COR-L47 (cell line): Measurements from ENCODE around the gene TNIK.
"Not testable (repeated sequence)": the region's sequence is repeated elsewhere in the genome, so short reads cannot be mapped to it uniquely, and the experiment has no call there.

Experiments
- DNase-seq: peaks from one replicate; lab custom pipeline; 2025; lab: John Stamatoyannopoulos, UW

Gene TNIK

DNA sequence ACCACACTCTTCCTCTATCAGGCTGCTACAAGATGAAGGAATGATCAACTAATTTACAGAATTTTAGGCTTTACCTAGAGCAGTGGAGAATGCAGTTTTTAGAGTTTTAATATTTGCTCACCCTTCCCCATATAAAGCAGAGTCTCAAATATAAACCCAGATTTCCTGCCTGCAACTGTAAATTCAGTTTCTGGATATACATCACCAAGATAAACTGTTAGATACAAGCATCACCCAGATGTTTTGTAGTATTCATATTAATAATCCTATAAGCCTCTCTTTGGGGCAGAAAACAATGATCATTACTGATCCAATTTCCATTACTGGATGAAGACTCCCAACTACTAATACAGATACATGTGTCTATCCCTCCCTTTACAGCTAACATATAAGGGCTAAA lies 205.9 kb downstream of the TNIK start:
- DNase-seq: no peak

DNA sequence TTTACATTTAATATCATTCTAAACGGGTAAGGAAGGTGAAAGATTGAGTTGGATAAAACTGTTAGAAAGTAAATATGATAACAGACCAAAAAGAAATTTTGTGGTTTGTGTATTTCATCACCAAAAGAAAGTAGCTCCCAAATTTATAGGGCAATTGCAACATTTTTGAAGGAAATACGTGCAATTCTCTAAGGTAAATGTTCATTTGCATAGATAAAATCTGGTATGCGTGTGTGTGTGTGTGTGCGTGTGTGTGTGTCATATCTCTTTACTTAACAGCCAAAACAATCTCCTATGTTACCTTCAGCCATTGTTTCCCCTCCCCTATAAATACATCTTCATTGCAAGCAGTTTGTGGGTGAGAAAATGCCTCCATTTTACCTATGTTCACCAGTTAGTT lies 208.4 kb downstream of the TNIK start:
- no peak for DNase-seq

DNA sequence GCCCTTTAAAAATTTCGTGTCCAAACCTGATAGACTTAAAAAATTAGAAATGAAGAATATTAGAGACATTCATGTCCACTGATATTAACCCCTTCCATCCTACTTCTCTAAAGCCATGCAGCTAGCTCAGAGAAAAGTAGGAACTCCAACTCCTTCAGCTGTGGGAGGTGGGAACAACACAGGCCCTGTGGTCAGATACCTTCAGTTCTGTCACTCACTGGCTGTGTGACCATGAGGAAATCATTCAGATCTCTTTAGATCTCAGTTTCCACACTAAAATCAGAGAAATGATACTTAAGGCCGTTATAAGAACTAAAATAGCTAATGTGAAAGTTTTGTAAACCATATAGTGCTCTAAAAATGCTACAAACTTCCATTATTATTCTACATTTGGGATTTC lies 209.8 kb downstream of the TNIK start:
- no peak for DNase-seq

DNA sequence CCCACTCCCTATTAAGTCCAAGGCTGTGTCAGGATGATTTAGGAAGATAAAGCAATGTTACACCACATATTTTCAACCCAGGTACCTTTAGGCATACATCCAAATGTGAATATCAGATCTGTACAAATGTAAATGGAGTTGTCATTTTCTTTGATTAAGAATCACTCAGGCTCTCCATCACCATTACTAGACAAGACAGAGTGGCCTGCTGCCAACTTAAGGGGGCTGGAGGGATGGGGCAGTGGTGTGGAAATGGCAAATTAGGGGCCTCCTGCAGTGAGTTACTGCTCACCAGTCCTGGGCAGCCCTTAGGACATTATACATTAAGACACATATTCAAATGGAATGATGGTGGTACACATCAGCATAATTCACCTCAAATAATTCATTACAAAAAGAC lies 211.0 kb downstream of the TNIK start:
- no peak for DNase-seq

DNA sequence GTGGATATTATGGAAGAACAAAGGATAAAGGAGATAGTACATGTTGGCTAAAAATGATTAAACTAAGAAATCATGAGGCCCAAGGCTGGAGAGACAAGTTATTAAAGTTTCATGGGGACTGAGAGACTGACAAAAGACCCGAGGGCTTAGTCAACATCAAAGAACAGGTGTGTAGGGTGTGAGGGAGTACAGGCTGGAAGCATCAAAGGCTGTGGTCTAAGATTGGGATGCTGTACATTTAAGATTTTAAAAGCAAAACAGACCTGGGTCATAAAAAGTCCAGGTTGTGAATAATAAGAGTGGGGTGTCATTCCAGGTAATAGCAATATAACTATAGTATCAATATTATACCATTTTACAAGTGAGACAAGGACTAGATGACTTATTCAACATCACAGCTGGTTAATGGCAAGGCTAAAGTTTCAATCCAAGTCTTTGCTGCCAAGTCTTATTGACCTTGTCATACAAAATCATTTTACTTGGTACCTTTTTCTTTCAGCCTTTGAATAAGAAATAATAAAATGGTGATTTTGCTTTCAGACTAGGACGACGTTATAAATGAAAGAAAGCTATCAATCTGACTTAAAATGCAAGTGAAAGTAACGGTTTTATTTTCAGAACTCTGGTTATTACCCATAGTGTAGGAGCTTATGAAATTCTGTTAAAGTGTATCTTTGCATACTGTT lies 211.6 kb downstream of the TNIK start:
- DNase-seq: no peak

DNA sequence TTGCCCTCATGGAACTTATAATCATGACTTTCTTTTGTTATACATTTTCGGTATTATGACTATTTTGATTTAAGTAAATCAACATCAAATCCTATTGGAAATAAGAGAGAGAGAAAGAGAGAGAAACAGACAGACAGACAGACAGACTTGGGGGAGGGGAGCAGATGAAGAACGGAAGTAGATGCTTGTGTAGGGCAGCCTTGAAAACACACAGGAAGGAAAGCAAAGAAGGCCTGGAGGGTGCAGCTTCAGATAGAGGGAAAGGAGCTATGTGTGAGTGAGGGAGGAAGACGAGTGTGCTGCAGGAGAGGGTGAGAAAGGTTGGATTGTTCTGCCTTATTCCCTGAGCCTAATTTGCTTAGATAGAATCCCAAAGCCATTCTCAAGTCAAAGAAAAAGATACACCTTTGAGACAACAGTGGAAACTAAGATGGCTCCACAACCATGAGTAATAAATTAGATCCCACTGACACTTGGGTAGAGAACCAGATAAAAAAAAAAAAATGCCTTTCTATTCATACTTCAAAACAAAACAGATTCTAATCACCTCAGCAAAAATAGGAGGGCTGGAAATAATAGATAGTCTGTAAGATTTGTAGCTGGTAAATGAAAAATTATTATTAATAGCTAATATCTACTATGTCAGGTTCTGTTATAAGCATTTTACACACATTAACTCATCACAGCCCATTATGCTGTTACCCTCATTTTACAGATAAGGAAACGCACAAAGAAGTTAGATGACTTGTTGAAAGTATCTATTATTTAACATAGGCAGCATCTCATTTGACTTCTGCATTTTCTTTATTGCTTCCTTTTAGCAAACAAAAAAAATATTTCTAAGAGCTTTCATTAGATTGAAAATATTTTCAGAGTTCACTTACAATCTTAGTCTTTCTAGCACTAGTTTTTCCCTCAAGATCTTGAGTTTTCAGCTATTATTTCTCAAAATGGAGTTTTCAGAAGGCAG lies 214.1 kb downstream of the TNIK start:
- DNase-seq: no peak

DNA sequence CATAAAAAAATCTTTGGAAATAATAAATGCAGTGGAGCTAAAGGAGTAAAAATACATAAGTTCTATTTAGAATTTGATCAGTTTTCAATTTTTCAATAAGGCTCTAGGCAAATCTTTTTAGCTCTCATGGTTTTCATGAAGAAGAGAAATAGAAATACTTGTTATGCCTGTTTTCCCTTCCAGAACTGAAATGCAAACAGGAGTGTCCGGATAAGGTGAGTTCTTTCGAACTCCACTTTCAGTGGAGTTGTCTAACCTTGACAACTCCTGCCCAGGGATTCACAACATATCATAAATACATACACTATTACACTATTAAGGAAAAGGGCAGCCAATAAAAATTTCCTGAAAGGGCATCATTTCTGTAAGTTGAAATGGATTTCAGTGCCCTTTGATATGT lies 217.3 kb downstream of the TNIK start:
- DNase-seq: no peak

DNA sequence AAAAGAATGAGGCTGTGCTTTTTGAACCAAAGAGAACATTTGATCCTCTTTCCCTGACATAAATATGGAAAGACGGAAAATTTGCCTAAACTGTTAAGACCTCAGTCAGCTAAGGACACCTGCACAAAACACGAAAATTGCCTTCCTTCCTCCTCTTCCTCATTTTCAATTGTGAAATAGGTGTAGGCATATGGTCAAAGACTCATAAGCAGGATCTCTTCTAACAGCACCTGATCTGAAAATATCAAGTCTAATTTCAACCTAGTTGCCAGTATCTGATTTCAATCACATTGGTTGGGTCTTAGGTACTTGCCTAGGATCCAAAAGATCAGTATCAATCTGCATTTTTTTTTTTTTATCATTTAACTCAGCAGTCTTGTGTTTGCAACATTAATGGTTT lies 218.0 kb downstream of the TNIK start:
- no peak for DNase-seq

DNA sequence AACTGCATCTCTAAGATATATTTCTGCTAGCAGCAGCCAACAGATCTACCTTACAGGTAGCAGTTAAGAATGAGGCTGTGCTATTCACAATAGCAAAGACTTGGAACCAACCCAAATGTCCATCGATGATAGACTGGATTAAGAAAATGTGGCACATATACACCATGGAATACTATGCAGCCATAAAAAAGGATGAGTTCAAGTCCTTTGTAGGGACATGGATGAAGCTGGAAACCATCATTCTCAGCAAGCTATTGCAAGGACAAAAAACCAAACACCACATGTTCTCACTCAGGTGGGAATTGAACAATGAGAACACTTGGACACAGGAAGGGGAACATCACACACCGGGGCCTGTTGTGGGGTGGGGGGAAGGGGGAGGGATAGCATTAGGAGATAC lies 218.6 kb downstream of the TNIK start:
- DNase-seq: not testable (repeated sequence)

DNA sequence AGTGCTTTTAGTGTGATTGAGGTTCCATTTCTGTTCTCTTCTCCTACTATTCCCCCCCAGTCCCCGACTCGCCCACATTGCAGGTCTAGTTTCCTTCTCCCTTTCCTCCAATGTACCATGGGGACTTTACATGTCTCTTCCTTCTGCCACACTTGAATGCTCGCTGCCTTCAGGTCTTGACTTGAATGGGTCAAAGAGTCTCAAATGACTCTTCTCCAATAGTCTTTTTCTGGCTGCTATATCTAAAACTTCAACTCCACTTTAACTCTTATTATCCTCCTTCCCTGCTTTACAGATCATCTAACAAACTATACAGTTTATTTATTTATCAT lies 219.7 kb downstream of the TNIK start:
- no peak for DNase-seq

DNA sequence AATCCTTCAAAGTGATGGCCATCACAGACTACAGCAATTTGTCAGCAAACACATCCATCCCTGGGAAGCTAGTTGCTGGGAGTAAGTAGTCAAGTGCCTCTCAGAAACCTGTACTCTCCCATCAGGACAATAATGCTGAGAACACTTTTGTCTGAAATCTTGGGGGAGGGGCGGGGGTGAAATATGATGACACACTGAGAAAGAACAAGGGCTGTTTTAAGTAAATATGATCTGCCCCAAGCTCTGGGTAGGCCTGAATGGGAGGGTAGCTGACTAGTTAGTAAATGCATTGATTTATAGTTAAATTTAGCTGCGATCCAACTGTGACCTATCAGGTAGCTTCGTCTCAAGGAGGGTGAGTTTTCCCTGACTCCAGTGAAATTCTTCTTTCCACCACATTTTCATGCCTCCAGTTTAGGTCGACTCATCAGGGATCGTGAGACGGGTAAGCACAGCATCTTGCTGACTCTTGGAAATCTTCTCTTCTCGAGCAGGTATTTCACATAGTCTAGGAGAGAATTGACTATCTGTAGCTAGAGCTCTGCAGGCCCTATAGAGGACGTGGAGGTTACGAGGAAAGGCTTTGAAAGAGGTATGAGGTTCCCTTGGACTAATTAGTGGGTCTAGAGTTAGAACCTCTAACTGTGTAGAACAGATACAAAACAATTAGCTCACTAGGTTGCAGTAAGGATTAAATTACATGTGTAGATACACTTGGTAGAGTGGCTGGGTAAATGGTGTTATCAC lies 220.3 kb downstream of the TNIK start:
- no peak for DNase-seq

DNA sequence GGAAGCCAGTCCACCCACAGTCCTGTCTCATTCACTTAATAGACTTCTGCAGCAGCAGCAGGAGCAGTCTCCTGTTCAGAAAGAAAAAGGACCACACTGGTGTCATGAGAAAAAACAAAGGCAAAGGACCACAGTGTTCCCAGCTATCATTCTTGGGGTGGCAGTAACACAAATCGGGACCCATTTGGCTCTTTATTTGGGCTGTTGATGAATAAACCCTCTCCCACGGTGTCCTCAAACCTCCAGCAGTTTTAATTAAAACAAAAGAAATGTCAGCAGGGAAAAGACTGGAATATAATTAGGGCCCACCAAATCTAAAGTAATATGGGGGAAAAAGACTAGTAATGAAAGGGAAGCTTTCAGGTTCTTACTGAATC lies 223.2 kb downstream of the TNIK start:
- no peak for DNase-seq

DNA sequence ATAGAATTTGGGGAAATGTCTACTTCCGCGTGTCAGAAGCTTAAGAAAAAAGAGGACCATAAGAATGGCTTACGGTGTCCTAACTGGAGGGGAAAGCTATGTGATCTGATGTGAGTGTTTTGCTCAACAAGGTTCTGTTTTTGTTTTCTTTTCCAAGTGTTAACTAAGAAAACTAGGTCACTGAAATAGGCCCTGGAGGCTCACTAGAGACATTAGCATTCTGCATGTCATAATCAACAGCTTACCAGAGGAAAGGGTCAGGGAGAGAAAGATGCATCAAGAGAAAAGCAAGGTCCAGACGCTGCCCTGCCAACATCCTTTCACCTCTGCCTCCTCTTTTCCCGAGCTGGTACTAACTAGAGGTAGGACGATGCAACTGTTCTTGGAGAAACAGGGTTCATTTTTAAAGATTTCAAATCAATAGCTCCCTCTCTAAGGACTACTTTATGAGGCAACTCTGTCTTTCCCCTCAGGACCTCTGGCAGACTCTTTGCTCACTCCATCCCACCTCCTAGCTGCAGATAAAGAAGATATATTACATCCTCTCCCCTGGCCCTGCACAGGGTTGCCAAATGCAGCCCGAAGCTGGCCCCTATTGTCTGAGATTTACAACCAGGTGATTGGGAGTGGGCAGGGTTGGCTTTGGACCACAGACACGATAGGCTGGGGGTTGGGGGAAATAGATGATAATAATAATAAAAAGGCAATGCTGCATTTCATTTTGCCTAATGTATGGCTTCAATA lies 223.8 kb downstream of the TNIK start:
- DNase-seq: no peak

DNA sequence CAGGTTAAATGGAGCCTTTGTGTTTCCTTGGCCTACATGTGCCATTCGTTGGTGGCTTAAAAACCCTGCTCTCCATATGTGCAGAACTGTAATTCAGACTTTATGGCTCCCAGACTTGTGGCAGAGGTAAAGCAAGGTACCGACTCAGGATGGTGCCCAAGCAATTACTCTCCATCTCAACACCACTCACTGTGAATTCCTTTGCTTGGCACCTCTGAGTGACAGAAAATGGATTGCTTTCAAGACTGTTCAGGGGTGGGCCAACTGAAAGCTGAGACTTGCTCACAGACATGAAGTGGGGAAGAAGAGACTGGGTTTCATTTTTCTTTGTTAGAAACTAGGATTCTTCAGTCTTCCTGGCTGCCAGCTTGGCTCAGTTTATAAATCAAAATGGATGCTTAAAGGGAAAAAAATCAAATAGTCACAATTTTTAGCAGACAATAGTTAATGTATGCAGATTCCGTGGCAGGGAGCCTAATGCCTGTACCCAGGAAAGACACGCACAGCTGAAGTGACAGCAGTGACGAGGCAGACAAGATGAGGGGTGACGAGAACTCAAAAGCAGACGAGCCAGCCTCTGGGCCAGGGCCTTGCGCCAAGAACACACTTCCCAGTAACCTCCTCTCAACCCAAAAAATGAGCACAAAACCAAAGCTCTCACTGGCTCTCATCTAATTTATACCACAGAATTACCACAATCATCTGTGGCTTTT lies 225.8 kb downstream of the TNIK start:
- no peak for DNase-seq

DNA sequence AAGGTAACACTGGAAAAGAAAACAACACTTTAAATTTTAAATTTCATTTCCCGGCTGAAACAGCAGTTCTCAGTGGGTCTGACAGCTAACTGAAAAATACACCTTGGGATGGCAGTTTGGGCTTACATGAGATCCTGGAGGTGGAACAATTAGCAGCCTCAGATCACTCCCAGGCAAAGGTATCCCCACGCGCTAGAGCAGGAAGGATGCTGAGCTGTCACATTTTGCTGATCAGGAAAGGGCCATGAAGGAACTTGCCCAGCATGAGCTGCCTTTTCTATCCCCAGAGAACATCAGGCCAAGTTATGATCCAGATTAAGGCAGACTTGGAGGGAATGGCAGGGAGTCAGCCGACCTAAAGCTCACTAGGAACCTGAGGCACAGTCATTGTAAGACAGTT lies 228.8 kb downstream of the TNIK start:
- no peak for DNase-seq

DNA sequence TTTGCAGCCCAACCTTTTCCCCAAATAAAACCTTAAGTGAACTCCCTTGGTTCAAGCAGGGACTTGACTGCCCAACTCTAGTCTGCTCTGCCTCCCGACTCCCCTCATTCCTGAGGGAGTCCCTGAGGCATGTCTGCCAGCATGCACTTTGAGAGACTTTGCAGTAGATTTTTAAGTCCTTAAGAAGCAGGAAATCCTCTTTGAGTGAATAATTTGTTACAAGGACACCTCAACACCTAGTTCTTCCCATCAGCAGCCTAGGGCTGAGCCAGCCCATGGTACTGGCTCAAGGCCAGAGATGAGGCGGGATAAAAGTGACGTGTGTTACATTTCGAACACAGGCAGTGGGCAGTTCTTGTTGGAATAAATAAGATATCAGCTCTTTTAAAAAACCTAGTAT lies 229.3 kb downstream of the TNIK start:
- no peak for DNase-seq

DNA sequence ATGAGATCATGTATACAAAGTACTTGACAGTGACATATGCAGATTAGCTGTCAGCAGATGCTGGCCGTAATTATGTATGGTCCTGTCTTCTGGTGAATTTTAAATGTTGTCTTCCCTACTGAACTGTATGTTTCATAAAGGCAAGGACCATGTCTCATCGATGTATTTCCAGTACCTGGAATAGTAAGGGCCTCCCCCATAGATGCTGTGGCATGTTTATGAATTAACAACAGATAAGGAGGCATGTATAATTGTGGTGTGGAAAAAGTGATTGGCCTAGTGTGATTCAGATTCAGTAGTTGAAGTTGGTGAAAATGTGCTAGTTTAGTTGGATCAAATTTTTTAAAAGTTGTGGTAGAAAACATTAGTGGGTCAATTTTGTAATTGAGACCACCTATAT lies 231.0 kb downstream of the TNIK start:
- DNase-seq: no peak

DNA sequence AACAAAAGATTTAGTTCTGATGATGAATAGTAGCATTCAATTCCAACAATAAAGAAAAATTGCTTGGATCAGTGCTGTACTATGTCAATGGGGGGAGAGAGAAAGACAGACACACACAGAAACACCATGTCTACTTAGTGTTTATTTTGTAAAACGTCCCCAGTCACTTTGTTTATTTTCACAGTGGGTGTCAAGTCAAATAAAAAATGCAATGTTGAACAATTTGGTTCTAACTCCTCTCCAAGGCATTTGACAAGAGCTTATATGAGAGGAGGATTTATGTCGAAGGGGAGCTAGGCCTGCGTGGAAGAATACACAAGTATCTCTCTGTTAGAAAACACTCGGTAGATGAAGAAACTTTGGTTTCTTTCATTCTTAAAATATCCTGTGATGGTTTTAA lies 232.0 kb downstream of the TNIK start:
- DNase-seq: peak; percentile 33

DNA sequence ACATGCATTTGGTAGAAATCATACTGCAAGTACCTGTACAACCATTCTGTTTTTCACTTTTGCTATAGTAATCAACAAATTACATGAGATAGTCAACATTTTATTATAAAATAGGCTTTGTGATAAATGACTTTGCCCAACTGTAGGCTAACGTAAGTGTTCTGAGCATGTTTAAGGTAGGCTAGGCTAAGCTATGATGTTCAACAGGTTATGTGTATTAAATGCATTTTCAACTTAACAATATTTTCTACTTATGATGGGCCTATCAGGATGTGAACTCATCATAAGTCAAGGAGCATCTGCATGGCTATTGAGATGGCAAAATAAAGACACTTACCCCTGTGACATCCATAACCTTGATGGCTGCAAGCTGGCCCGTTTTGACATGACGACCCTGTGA lies 232.4 kb downstream of the TNIK start:
- DNase-seq: no peak

DNA sequence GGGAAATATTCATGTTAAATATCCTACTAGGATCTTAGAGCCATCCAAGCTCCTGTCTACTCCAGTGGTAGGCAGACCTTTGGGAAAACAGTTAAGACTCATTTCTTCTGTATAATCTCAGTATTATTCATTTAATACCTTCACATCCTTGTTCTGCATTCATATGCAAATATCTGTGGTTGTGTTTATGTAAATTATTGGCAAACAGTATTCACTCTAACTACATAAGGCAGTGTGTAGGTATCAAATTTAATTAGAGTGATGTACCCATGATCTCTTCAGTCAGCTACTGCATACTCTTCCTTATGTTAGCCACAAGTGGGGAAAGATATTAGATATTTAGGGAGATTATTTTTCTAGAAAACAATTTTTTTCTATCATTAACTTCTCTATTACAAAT lies 232.8 kb downstream of the TNIK start:
- no peak for DNase-seq

DNA sequence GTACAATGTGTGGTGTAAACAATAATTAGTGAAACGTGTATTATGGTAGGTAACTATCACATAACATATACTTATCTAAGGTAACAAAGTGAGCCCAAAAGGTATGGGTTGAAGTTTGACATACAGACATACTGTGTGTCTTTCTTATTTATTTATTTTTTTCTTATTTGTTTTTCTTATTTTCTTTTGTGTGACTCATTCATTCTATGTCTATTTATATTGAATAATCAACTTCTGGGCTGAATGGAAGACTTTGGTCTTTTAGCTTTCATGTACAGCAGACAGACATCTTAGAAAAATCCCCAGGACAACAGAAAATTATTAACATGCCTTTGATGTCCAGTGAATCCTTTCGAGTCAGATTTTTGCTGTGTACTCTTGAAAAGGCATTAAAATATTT lies 233.4 kb downstream of the TNIK start:
- no peak for DNase-seq

DNA sequence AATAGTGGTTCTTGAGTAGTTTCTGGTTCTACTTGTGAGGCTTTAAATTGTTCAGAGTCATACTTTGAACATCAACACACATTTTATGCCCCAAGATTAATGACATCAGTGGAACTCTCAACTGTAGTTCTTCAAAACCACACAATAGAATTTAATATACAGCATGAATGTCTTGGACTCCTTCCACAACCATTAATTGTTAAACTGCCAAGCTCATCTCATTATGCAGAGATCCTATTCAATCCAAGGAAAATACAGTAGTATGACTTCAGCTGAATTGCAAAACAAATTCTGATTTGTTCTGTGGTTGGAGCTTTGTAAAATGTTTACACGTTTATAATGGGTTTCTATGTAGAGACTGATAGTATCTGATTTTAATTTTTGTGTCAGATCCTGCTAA lies 234.5 kb downstream of the TNIK start:
- no peak for DNase-seq
